ENCODE data around the gene RPS29. TPM values are rescaled to one million over a fixed set of nuclear protein-coding genes. Genes with fewer than 3 reads are reported as not detected.

The RPS29 gene
- total RNA-seq, 1 donor from 2014 or later: 2,262 TPM

- DNase-seq (ENCODE audit: low spot score in 2 of 2): no peak
- Histone ChIP-seq H3K9me3 (no peaks in the 10 kb centered on the region), H3K27ac (no peak overlapping the region), H3K4me3 (no peak overlapping the region), H3K36me3 (no peaks in the 10 kb centered on the region), H3K27me3 (no peaks in the 10 kb centered on the region), H3K4me1 (no peaks in the 10 kb centered on the region)
- intact Hi-C loops (cut with DNase I): no loop called here
- TF ChIP-seq CTCF (IDR thresholded peaks at IDR 0.05): no peak
Measured at GRCh38 chr14:49545716-49546115, 40.5 kb downstream of the RPS29 start.

- Histone ChIP-seq H3K4me1 (no peaks in the 10 kb centered on the region), H3K4me3 (no peak overlapping the region), H3K9me3 (no peaks in the 10 kb centered on the region), H3K27me3 (no peaks in the 10 kb centered on the region), H3K36me3 (no peaks in the 10 kb centered on the region), H3K27ac (no peak overlapping the region)
- no peak for TF ChIP-seq CTCF (IDR thresholded peaks at IDR 0.05)
- no peak for DNase-seq (ENCODE audit: low spot score in 2 of 2)
- intact Hi-C loops (cut with DNase I): no loop called here
Measured at GRCh38 chr14:49545071-49545470, 41.1 kb downstream of the RPS29 start.

GRCh38 chr14:49541049-49541448 is 45.1 kb downstream of the RPS29 start:
- TF ChIP-seq CTCF (IDR thresholded peaks at IDR 0.05): no peak
- no peak overlapping the region for H3K27ac ChIP-seq
- H3K27me3 ChIP-seq: no peaks in the 10 kb centered on the region
- no peak overlapping the region for H3K4me3 ChIP-seq
- H3K36me3 ChIP-seq: no peaks in the 10 kb centered on the region
- no peaks in the 10 kb centered on the region for H3K4me1 ChIP-seq
- DNase-seq (ENCODE audit: low spot score in 2 of 2): no peak
- intact Hi-C loops (cut with DNase I): no loop called here
- H3K9me3 ChIP-seq: no peaks in the 10 kb centered on the region

- no peak for DNase-seq (ENCODE audit: low spot score in 2 of 2)
- Histone ChIP-seq H3K27ac (no peak overlapping the region), H3K9me3 (no peaks in the 10 kb centered on the region), H3K4me1 (no peaks in the 10 kb centered on the region), H3K4me3 (no peak overlapping the region), H3K36me3 (no peaks in the 10 kb centered on the region), H3K27me3 (no peaks in the 10 kb centered on the region)
- no peak for TF ChIP-seq CTCF (IDR thresholded peaks at IDR 0.05)
- intact Hi-C loops (cut with DNase I): no loop called here
Measured at GRCh38 chr14:49538852-49539251, 47.3 kb downstream of the RPS29 start.

Other genes with a start within 250 kb of the RPS29 start
- gene LRR1, start 12.6 kb upstream of the RPS29 start, total RNA-seq: not detected
- gene RPL36AL, start 34.2 kb upstream of the RPS29 start, total RNA-seq: 21.3 TPM
- 37.4 TPM for gene MGAT2, start 34.4 kb upstream of the RPS29 start, total RNA-seq
- gene DNAAF2, start 48.9 kb upstream of the RPS29 start, total RNA-seq: 14.0 TPM
- gene POLE2, start 101.8 kb upstream of the RPS29 start, total RNA-seq: 5.4 TPM
- not detected for gene KLHDC1, start 106.7 kb upstream of the RPS29 start, total RNA-seq
- 11.7 TPM for gene KLHDC2, start 181.8 kb upstream of the RPS29 start, total RNA-seq

Measured in ascending aorta (tissue), 2 donors.